ENCODE results near the gene ZNF827. TPM values are rescaled to one million over a fixed set of nuclear protein-coding genes. Genes with fewer than 3 reads are reported as not detected.

Gene ZNF827
- total and polyA plus RNA-seq, 2 experiments from 2014 or later = 20.3 to 33.1 TPM

DNA sequence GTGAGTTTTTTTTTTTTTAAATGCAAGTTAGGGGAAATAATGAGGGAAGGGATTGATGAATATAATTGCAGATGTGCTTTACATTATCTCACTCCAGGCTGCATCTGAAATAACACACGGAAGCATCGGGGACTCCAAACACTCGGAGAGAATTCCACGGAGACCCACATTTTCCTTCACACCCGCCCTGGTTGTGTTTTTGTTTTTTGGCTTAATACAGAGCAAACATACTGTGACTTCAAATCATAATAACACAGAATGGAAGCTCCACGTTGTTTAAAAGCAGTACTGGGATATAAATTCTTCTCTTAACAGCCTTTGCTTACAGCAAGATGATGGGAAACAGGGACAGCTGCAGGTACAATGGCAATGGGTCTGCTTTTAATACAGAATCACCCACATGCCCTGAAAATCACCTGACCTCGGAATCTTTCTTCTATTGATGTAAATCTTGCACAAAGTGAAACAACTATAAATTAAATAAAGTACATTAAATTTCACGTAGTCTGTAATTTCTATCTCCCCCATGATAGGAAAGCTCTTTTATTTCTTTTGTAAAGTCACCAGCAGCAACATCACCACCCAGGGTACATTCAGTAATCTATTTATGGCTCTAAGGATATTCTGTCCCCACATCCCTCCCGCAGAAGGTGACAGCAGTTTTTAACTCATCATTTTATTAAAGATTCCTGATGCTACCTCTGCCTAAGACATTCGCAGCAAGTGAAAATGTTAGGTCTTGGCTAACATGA is 119.3 kb downstream of the ZNF827 start:
- Histone ChIP-seq H4K20me1 (replicated peaks; ENCODE audit: insufficient read depth) (0 out of 2 replicates have a peak, but pooled peaks cover 3% of the 10 kb centered on the region), H3K4me2 (no peak overlapping the region), H3K27ac (ENCODE audit: low read depth) (no peak overlapping the region), H3K27me3 (ENCODE audit: insufficient read depth) (no peaks in the 10 kb centered on the region), H3F3A (replicated peaks; ENCODE audit: low read depth) (no peaks in the 10 kb centered on the region; the same call in 1 of the 2 replicates), H3K36me3 (ENCODE audit: insufficient read depth) (peaks cover 18% of the 10 kb centered on the region; the same call in 1 of the 2 replicates), H2AFZ (no peak overlapping the region), H3K79me2 (replicated peaks; ENCODE audit: insufficient read depth) (no peaks in the 10 kb centered on the region; the same call in 1 of the 2 replicates), H3K4me1 (ENCODE audit: insufficient read depth) (peaks cover 35% of the 10 kb centered on the region), H3K9me2 (ENCODE audit: insufficient read depth) (peaks cover 4% of the 10 kb centered on the region), H3K4me3 (no peak overlapping the region)
- Mint-ChIP-seq H3K9me3 (no peaks in the 10 kb centered on the region; the same call in 2 of the 3 replicates), H3K36me3 (ENCODE audit: low read depth) (peaks cover 54% of the 10 kb centered on the region), H3K27me3 (ENCODE audit: insufficient read depth, low read depth, poor library complexity) (peaks cover 5% of the 10 kb centered on the region), H3K4me1 (peaks cover 36% of the 10 kb centered on the region), H3K27ac (no peak overlapping the region), H3K4me3 (no peak overlapping the region)
- DNase-seq (ENCODE audit: low spot score) (no peak), ATAC-seq (no peak)
- no peak for TF ChIP-seq STAT1 (IDR thresholded peaks at IDR 0.05; ENCODE audit: unreplicated experiment)
- no peak for TF ChIP-seq EZH2phosphoT487 (IDR thresholded peaks at IDR 0.05; ENCODE audit: unreplicated experiment)
- TF ChIP-seq ZNF114 (CRISPR knock-in tag; IDR thresholded peaks at IDR 0.05) = no peak
- TF ChIP-seq, protein P1, sequence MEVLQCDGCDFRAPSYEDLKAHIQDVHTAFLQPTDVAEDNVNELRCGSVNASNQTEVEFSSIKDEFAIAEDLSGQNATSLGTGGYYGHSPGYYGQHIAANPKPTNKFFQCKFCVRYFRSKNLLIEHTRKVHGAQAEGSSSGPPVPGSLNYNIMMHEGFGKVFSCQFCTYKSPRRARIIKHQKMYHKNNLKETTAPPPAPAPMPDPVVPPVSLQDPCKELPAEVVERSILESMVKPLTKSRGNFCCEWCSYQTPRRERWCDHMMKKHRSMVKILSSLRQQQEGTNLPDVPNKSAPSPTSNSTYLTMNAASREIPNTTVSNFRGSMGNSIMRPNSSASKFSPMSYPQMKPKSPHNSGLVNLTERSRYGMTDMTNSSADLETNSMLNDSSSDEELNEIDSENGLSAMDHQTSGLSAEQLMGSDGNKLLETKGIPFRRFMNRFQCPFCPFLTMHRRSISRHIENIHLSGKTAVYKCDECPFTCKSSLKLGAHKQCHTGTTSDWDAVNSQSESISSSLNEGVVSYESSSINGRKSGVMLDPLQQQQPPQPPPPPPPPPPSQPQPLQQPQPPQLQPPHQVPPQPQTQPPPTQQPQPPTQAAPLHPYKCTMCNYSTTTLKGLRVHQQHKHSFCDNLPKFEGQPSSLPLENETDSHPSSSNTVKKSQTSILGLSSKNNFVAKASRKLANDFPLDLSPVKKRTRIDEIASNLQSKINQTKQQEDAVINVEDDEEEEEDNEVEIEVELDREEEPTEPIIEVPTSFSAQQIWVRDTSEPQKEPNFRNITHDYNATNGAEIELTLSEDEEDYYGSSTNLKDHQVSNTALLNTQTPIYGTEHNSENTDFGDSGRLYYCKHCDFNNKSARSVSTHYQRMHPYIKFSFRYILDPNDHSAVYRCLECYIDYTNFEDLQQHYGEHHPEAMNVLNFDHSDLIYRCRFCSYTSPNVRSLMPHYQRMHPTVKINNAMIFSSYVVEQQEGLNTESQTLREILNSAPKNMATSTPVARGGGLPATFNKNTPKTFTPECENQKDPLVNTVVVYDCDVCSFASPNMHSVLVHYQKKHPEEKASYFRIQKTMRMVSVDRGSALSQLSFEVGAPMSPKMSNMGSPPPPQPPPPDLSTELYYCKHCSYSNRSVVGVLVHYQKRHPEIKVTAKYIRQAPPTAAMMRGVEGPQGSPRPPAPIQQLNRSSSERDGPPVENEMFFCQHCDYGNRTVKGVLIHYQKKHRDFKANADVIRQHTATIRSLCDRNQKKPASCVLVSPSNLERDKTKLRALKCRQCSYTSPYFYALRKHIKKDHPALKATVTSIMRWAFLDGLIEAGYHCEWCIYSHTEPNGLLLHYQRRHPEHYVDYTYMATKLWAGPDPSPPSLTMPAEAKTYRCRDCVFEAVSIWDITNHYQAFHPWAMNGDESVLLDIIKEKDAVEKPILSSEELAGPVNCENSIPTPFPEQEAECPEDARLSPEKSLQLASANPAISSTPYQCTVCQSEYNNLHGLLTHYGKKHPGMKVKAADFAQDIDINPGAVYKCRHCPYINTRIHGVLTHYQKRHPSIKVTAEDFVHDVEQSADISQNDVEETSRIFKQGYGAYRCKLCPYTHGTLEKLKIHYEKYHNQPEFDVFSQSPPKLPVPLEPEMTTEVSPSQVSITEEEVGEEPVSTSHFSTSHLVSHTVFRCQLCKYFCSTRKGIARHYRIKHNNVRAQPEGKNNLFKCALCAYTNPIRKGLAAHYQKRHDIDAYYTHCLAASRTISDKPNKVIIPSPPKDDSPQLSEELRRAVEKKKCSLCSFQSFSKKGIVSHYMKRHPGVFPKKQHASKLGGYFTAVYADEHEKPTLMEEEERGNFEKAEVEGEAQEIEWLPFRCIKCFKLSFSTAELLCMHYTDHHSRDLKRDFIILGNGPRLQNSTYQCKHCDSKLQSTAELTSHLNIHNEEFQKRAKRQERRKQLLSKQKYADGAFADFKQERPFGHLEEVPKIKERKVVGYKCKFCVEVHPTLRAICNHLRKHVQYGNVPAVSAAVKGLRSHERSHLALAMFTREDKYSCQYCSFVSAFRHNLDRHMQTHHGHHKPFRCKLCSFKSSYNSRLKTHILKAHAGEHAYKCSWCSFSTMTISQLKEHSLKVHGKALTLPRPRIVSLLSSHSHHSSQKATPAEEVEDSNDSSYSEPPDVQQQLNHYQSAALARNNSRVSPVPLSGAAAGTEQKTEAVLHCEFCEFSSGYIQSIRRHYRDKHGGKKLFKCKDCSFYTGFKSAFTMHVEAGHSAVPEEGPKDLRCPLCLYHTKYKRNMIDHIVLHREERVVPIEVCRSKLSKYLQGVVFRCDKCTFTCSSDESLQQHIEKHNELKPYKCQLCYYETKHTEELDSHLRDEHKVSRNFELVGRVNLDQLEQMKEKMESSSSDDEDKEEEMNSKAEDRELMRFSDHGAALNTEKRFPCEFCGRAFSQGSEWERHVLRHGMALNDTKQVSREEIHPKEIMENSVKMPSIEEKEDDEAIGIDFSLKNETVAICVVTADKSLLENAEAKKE (CRISPR knock-in tag; IDR thresholded peaks at IDR 0.05) = no peak
- no peak for TF ChIP-seq NANOG (IDR thresholded peaks at IDR 0.05; ENCODE audit: borderline replicate concordance)
- TF ChIP-seq, protein P2, sequence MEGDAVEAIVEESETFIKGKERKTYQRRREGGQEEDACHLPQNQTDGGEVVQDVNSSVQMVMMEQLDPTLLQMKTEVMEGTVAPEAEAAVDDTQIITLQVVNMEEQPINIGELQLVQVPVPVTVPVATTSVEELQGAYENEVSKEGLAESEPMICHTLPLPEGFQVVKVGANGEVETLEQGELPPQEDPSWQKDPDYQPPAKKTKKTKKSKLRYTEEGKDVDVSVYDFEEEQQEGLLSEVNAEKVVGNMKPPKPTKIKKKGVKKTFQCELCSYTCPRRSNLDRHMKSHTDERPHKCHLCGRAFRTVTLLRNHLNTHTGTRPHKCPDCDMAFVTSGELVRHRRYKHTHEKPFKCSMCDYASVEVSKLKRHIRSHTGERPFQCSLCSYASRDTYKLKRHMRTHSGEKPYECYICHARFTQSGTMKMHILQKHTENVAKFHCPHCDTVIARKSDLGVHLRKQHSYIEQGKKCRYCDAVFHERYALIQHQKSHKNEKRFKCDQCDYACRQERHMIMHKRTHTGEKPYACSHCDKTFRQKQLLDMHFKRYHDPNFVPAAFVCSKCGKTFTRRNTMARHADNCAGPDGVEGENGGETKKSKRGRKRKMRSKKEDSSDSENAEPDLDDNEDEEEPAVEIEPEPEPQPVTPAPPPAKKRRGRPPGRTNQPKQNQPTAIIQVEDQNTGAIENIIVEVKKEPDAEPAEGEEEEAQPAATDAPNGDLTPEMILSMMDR (conservative IDR thresholded peaks at IDR 0.05; ENCODE audit: low read depth in 2 of 2) = no peak
- TF ChIP-seq POLR2AphosphoS5 (IDR thresholded peaks at IDR 0.05; ENCODE audit: low read depth) = no peak
- TF ChIP-seq CREB1 (CRISPR knock-in tag; IDR thresholded peaks at IDR 0.05; ENCODE audit: low read depth) = no peak
- TF ChIP-seq ZNF331 (CRISPR knock-in tag; IDR thresholded peaks at IDR 0.05; ENCODE audit: low read depth) = no peak
- no peak for TF ChIP-seq JUNB (IDR thresholded peaks at IDR 0.05; ENCODE audit: unreplicated experiment)
- TF ChIP-seq, protein P3, sequence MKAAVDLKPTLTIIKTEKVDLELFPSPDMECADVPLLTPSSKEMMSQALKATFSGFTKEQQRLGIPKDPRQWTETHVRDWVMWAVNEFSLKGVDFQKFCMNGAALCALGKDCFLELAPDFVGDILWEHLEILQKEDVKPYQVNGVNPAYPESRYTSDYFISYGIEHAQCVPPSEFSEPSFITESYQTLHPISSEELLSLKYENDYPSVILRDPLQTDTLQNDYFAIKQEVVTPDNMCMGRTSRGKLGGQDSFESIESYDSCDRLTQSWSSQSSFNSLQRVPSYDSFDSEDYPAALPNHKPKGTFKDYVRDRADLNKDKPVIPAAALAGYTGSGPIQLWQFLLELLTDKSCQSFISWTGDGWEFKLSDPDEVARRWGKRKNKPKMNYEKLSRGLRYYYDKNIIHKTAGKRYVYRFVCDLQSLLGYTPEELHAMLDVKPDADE (IDR thresholded peaks at IDR 0.05) = no peak
- no peak for TF ChIP-seq EZH2 (IDR thresholded peaks at IDR 0.05; ENCODE audit: low read depth, unreplicated experiment)
- TF ChIP-seq, protein P4, sequence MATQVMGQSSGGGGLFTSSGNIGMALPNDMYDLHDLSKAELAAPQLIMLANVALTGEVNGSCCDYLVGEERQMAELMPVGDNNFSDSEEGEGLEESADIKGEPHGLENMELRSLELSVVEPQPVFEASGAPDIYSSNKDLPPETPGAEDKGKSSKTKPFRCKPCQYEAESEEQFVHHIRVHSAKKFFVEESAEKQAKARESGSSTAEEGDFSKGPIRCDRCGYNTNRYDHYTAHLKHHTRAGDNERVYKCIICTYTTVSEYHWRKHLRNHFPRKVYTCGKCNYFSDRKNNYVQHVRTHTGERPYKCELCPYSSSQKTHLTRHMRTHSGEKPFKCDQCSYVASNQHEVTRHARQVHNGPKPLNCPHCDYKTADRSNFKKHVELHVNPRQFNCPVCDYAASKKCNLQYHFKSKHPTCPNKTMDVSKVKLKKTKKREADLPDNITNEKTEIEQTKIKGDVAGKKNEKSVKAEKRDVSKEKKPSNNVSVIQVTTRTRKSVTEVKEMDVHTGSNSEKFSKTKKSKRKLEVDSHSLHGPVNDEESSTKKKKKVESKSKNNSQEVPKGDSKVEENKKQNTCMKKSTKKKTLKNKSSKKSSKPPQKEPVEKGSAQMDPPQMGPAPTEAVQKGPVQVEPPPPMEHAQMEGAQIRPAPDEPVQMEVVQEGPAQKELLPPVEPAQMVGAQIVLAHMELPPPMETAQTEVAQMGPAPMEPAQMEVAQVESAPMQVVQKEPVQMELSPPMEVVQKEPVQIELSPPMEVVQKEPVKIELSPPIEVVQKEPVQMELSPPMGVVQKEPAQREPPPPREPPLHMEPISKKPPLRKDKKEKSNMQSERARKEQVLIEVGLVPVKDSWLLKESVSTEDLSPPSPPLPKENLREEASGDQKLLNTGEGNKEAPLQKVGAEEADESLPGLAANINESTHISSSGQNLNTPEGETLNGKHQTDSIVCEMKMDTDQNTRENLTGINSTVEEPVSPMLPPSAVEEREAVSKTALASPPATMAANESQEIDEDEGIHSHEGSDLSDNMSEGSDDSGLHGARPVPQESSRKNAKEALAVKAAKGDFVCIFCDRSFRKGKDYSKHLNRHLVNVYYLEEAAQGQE (IDR thresholded peaks at IDR 0.05; ENCODE audit: unreplicated experiment) = no peak

Measured in GM23338 (cell line).